Measurements from ENCODE around the gene PTCD3. TPM values are rescaled to one million over a fixed set of nuclear protein-coding genes. Genes with fewer than 3 reads are reported as not detected.

The PTCD3 gene
- total RNA-seq, 2 donors from 2014 or later: 64.1 to 95.1 TPM

DNA sequence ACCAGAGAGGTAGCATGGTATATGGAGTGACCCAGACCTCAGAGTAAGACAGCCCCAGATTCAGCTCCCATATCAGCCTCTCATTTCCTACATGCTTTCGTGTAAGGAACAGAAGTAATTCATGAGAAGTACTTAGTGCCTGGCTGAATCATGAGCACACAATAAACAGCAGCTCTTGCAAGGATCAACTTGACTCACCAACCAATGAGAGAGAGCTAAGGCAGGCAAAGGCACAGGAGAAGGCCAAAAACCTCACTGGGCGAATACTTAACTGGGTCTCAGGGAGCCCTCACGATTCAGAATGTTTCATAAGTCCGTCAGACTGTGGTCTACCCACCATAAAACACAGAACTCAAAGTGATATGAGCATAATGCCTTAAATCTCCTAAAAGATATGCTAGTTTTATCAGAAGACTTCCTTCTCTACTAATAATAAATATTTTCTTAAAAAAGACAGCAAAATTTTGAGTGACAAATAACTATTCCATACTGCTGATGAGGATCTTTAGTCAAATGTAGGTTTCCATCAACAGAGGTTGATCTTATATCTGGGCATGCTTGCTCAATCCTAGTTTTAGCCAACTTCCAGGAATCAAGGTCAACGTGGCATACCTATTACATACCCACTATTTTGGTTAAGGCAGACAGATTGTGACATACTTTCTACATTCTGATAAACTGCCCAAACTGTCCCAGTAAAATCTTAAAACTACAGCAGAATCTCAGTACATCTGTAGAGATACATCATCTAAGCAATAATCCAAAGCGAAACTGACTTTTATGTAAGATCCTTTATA lies 54.3 kb downstream of the PTCD3 start:
- H3K9me3 ChIP-seq: no peaks in the 10 kb centered on the region
- no peak overlapping the region for H3K27ac ChIP-seq
- no peaks in the 10 kb centered on the region for H3K27me3 ChIP-seq (replicated peaks; ENCODE audit: insufficient read depth)
- TF ChIP-seq POLR2A (IDR thresholded peaks at IDR 0.05) (no peak), POLR2AphosphoS5 (IDR thresholded peaks at IDR 0.05) (no peak)
- TF ChIP-seq, protein P1, sequence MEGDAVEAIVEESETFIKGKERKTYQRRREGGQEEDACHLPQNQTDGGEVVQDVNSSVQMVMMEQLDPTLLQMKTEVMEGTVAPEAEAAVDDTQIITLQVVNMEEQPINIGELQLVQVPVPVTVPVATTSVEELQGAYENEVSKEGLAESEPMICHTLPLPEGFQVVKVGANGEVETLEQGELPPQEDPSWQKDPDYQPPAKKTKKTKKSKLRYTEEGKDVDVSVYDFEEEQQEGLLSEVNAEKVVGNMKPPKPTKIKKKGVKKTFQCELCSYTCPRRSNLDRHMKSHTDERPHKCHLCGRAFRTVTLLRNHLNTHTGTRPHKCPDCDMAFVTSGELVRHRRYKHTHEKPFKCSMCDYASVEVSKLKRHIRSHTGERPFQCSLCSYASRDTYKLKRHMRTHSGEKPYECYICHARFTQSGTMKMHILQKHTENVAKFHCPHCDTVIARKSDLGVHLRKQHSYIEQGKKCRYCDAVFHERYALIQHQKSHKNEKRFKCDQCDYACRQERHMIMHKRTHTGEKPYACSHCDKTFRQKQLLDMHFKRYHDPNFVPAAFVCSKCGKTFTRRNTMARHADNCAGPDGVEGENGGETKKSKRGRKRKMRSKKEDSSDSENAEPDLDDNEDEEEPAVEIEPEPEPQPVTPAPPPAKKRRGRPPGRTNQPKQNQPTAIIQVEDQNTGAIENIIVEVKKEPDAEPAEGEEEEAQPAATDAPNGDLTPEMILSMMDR (IDR thresholded peaks at IDR 0.05): no peak
- H3K36me3 ChIP-seq: peaks cover 0 to 6% of the 10 kb centered on the region in 2 donors
- no peak for DNase-seq (ENCODE audit: low spot score)
- intact Hi-C loops (cut with DNase I): no loop called here
- WGBS: 97% methylated on average over 6 of the region's 6 CpGs
- no peaks in the 10 kb centered on the region for H3K4me1 ChIP-seq (replicated peaks)
- H3K4me3 ChIP-seq: no peak overlapping the region

DNA sequence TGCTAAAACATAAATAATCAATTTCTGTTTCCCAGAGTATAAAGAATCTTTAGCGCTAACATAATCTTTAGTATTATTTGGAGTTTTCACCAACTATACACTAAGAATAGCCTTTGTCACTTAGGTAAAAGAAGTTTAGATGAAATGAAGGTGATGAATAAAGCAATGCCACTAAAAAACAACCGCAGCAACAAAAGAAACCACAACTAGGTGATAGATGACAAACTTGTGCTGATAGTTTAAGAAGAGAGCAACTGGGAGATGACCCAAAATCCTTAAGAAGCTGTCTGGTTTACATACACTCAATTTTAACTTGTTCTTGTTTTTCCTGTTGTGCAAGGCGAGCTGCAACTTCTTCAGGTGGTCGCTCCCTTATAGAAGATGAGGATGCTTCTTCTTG lies 64.4 kb downstream of the PTCD3 start:
- Histone ChIP-seq H3K9me3 (no peaks in the 10 kb centered on the region), H3K4me1 (replicated peaks) (no peaks in the 10 kb centered on the region), H3K27ac (no peak overlapping the region), H3K27me3 (replicated peaks; ENCODE audit: insufficient read depth) (no peaks in the 10 kb centered on the region), H3K4me3 (no peak overlapping the region), H3K36me3 (no peaks in the 10 kb centered on the region)
- TF ChIP-seq, protein P1 (IDR thresholded peaks at IDR 0.05): no peak
- TF ChIP-seq POLR2A (IDR thresholded peaks at IDR 0.05): no peak
- no peak for TF ChIP-seq POLR2AphosphoS5 (IDR thresholded peaks at IDR 0.05)
- 86% methylated on average over 4 of the region's 4 CpGs for WGBS
- intact Hi-C loops (cut with DNase I): no loop called here
- no peak for DNase-seq (ENCODE audit: low spot score)

DNA sequence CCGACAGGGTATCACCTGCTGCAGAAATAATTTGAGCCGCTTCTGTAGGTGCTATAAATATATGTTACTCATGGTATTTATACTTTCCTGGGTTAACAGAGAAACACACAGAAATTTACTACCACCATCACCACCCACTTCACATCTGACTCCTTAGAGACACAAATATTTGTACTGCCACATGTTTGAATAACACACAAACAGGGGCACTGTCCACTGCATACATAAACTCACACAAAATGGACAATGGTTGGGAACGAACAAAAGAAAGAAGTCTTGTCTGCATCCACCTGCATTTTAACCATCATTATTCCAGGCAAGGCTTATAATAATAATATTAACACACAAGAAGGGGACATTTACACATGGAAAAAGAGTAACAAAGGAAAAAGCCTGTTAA lies 65.3 kb downstream of the PTCD3 start:
- H3K4me3 ChIP-seq: no peak overlapping the region
- intact Hi-C loops (cut with DNase I): no loop called here
- no peaks in the 10 kb centered on the region for H3K36me3 ChIP-seq
- no peak for TF ChIP-seq POLR2AphosphoS5 (IDR thresholded peaks at IDR 0.05)
- TF ChIP-seq, protein P1 (IDR thresholded peaks at IDR 0.05): no peak
- no peak overlapping the region for H3K27ac ChIP-seq
- no peaks in the 10 kb centered on the region for H3K4me1 ChIP-seq (replicated peaks)
- WGBS: 72% methylated on average over 3 of the region's 3 CpGs
- no peak for DNase-seq (ENCODE audit: low spot score)
- H3K9me3 ChIP-seq: no peaks in the 10 kb centered on the region
- H3K27me3 ChIP-seq (replicated peaks; ENCODE audit: insufficient read depth): no peaks in the 10 kb centered on the region

DNA sequence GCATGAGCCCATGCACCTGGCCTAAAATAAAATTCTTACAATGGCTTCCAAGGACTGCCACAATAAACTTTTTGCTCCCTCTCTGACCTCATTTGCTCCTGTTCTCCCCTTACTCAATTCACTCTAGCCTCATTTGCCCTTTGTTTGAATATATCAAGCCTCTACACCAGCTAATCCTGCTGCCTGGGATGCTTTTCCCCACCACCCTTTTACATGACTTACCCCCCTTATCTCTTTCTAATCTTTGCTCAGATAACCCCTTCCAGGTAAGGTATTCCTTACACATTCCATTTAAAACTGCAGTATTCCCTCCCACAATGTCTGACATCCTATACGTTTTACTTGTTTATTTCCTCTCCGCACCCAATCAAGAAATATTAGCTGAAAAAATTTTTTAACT lies 66.6 kb downstream of the PTCD3 start:
- Histone ChIP-seq H3K27ac (no peak overlapping the region), H3K36me3 (no peaks in the 10 kb centered on the region), H3K4me3 (no peak overlapping the region), H3K9me3 (no peaks in the 10 kb centered on the region), H3K4me1 (replicated peaks) (no peaks in the 10 kb centered on the region), H3K27me3 (replicated peaks; ENCODE audit: insufficient read depth) (no peaks in the 10 kb centered on the region)
- intact Hi-C loops (cut with DNase I): no loop called here
- TF ChIP-seq, protein P1 (IDR thresholded peaks at IDR 0.05): no peak
- TF ChIP-seq POLR2AphosphoS5 (IDR thresholded peaks at IDR 0.05) (no peak), POLR2A (IDR thresholded peaks at IDR 0.05) (no peak)
- DNase-seq (ENCODE audit: low spot score): no peak
- WGBS: 42% methylated on average over 2 of the region's 2 CpGs

DNA sequence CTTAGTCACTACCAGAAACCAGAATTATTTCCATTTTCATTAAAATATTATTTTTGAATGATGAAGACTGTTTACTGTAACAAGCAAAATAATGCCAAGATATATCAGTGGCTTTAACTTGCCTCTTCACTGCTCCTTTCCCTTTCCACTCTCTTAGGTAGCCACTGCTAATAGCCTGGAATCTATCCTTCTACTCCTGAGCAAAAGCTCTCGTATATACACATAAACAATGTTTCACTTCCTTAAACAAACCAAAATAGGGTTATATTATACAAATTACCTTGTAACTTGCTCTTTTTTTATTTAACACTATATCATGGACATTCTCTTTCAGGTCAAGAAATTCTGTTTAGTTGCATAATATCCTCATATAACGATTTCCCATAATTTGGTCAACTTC lies 68.4 kb downstream of the PTCD3 start:
- Histone ChIP-seq H3K9me3 (no peaks in the 10 kb centered on the region), H3K4me1 (replicated peaks) (no peaks in the 10 kb centered on the region), H3K36me3 (no peaks in the 10 kb centered on the region), H3K4me3 (no peak overlapping the region), H3K27me3 (replicated peaks; ENCODE audit: insufficient read depth) (no peaks in the 10 kb centered on the region), H3K27ac (no peak overlapping the region)
- intact Hi-C loops (cut with DNase I): no loop called here
- TF ChIP-seq POLR2A (IDR thresholded peaks at IDR 0.05) (no peak), POLR2AphosphoS5 (IDR thresholded peaks at IDR 0.05) (no peak)
- TF ChIP-seq, protein P1 (IDR thresholded peaks at IDR 0.05): no peak
- WGBS: 82% methylated on average over 2 of the region's 2 CpGs
- DNase-seq (ENCODE audit: low spot score): no peak

Measured in prostate gland (tissue), 2 donors.